ENCODE measurements around the gene ANKRD65.
"Not testable (repeated sequence)": the region's sequence is repeated elsewhere in the genome, so short reads cannot be mapped to it uniquely, and the experiment has no call there.

GRCh38 chr1:1446631-1447030 lies 25.6 kb upstream of the ANKRD65 start:
- not testable (repeated sequence) for TF ChIP-seq CTCF (IDR thresholded peaks at IDR 0.05; ENCODE audit: insufficient read depth, low read depth, low read length); EZH2 (IDR thresholded peaks at IDR 0.05; ENCODE audit: insufficient read depth, low read length)

Data from astrocyte (in vitro differentiated cells and primary cell).